K562 (cell line): Measurements from ENCODE around the gene NET1. TPM values are rescaled to one million over a fixed set of nuclear protein-coding genes. Genes with fewer than 3 reads are reported as not detected.

Experiments used
- ATAC-seq: fragments of 200-7000 bp; cut with Tn5 transposase; 3 replicates; pipeline ENCODE4 v1.9.1; 2020; ENCODE audit warnings: moderate library complexity
- BruUV-seq: library from RNA; stranded (reverse); fragments of 400-500 nt; replicated peaks from 2 replicates; lab custom pipeline; 2021; lab: Mats Ljungman, UMichigan
- CTCF ChIA-PET: fragments of 300-600 bp; formaldehyde crosslinking; extraction: SDS; loops from one replicate; lab custom pipeline; 2021; ENCODE audit warnings: low intra/inter-chr PET ratio; lab: Yijun Ruan, JAX
- POLR2A ChIA-PET: fragments of 300-600, 350-650 bp; sonication (Branson Sonifier 250); formaldehyde crosslinking; extraction: SDS; loops from one replicate; lab custom pipeline; 2021; ENCODE audit warnings: antibody characterized with exemption, inconsistent platforms; lab: Yijun Ruan, JAX
- DNase-seq, 4 experiments: peaks; one replicate each; pipeline versions ENCODE4 v3.0.0 to v3.0.0-alpha.2; 2011 to 2018; ENCODE audit warnings: low spot score in 3 of 4, mixed read lengths in 3 of 4; ENCODE audit errors: extremely low read depth in 1 of 4
- FAIRE-seq: peaks from 2 replicates; lab custom pipeline; 2011; peaks lifted over from hg19 to GRCh38; lab: Jason Lieb, UNC
- H2AFZ ChIP-seq: 2 replicates; pipeline ENCODE4 v1.6.0; 2011; ENCODE audit warnings: low read depth, low read length, control low read depth, inconsistent platforms
- H3K27ac ChIP-seq: fragments of 200-600 bp; 3 replicates; pipeline ENCODE4 v1.8.0; 2011; ENCODE audit warnings: low read depth, mild to moderate bottlenecking, control low read depth, inconsistent platforms, low read length, moderate library complexity, mixed read lengths; ENCODE audit errors: extremely low read depth
- H3K27me3 ChIP-seq, 2 experiments: fragments of 300-600 bp in 1 of 2; 2 replicates in 1 of 2; 3 replicates in 1 of 2; pipeline versions ENCODE4 v1.6.0 to v1.8.0; 2011; ENCODE audit warnings: inconsistent platforms in 2 of 2, low read length in 2 of 2, mild to moderate bottlenecking in 1 of 2, mixed read lengths in 1 of 2, moderate library complexity in 1 of 2; ENCODE audit not compliant: control insufficient read depth in 2 of 2, insufficient read depth in 2 of 2
- H3K36me3 ChIP-seq: fragments of 300-600 bp; 3 replicates; pipeline ENCODE4 v1.8.0; 2011; ENCODE audit warnings: mild to moderate bottlenecking, low read length, inconsistent platforms; ENCODE audit not compliant: control insufficient read depth, insufficient read depth
- H3K4me1 ChIP-seq, 2 experiments: fragments of 200-600 bp in 1 of 2; replicated peaks in 1 of 2; 2 replicates in 1 of 2; 3 replicates in 1 of 2; pipeline versions ENCODE4 v1.5.1 to v1.8.0; 2011; ENCODE audit warnings: inconsistent platforms in 2 of 2, low read length in 2 of 2, mild to moderate bottlenecking in 1 of 2, mixed read lengths in 1 of 2, moderate library complexity in 1 of 2; ENCODE audit not compliant: control insufficient read depth in 2 of 2, insufficient read depth in 2 of 2
- H3K4me2 ChIP-seq: 2 replicates; pipeline ENCODE4 v1.6.1; 2011; ENCODE audit warnings: low read length, control low read depth, inconsistent platforms, mixed read lengths; ENCODE audit not compliant: insufficient read depth
- H3K4me3 ChIP-seq: fragments of 200-600 bp; sonication (generic), shearing (Covaris generic); 2 replicates; pipeline ENCODE4 v1.5.1; 2016; ENCODE audit warnings: control low read depth, inconsistent platforms
- H3K79me2 ChIP-seq: fragments of 200-600 bp; 3 replicates; pipeline ENCODE4 v1.8.0; 2011; ENCODE audit warnings: low read length, inconsistent platforms; ENCODE audit not compliant: control insufficient read depth, insufficient read depth
- H3K9ac ChIP-seq, 2 experiments: 2 replicates each; pipeline versions ENCODE4 v1.6.0 to v1.6.1; 2011; ENCODE audit warnings: low read depth in 2 of 2, low read length in 2 of 2, control low read depth in 1 of 2, inconsistent platforms in 1 of 2, mild to moderate bottlenecking in 1 of 2, mixed read lengths in 1 of 2; ENCODE audit not compliant: insufficient read depth in 1 of 2
- H3K9me1 ChIP-seq: one replicate; pipeline ENCODE4 v1.6.0; 2011; ENCODE audit warnings: inconsistent platforms, mild to moderate bottlenecking, low read length, moderate library complexity; ENCODE audit not compliant: control insufficient read depth, insufficient read depth
- H3K9me3 ChIP-seq: replicated peaks from 2 replicates; pipeline ENCODE4 v1.5.1; 2011; ENCODE audit warnings: low read depth, low read length, inconsistent platforms; ENCODE audit not compliant: control insufficient read depth, insufficient read depth
- H4K20me1 ChIP-seq: replicated peaks from 2 replicates; pipeline ENCODE4 v1.6.1; 2011; ENCODE audit warnings: low read length, inconsistent platforms, mixed read lengths; ENCODE audit not compliant: control insufficient read depth, insufficient read depth
- EWSR1 ChIP-seq: fragments of 450-650 bp; IDR thresholded peaks from 2 replicates; pipeline ENCODE4 v1.6.1; 2018; ENCODE audit warnings: borderline replicate concordance, mild to moderate bottlenecking, low read depth, moderate library complexity; ENCODE audit not compliant: partially characterized antibody
- HNRNPK ChIP-seq: fragments of 200-400 bp; formaldehyde crosslinking; IDR thresholded peaks from one replicate; pipeline ENCODE4 v1.6.1; 2018; ENCODE audit warnings: mild to moderate bottlenecking, low read depth, low read length; ENCODE audit not compliant: poor library complexity, severe bottlenecking
- KLF10 ChIP-seq: fragments of 250-450 bp; sonication (Bioruptor Pico); IDR thresholded peaks from 2 replicates; pipeline ENCODE4 v1.6.1; 2021; ENCODE audit warnings: matching md5 sums
- MBD1 ChIP-seq: fragments of 250-450 bp; sonication (Bioruptor Pico); IDR thresholded peaks from 2 replicates; pipeline ENCODE4 v1.8.0; 2022; ENCODE audit warnings: inconsistent platforms
- MCM5 ChIP-seq: fragments of 450-650 bp; IDR thresholded peaks from 2 replicates; pipeline ENCODE4 v1.6.1; 2016; ENCODE audit warnings: low read depth
- MYNN ChIP-seq, 2 experiments: sonication (generic); formaldehyde crosslinking in 1 of 2; IDR thresholded peaks; 2 replicates each; pipeline versions ENCODE4 v1.5.0 to v1.6.1; 2016 to 2020; ENCODE audit warnings: antibody characterized with exemption in 1 of 2, missing genetic modification reagents in 1 of 2
- NFIC ChIP-seq: fragments of 450-650 bp; IDR thresholded peaks from 2 replicates; pipeline ENCODE4 v1.6.1; 2017; ENCODE audit warnings: mild to moderate bottlenecking, inconsistent platforms
- NR3C1 ChIP-seq: sonication (generic); formaldehyde crosslinking; IDR thresholded peaks from 2 replicates; pipeline ENCODE4 v1.8.1; 2022; ENCODE audit warnings: missing genetic modification reagents
- PCBP1 ChIP-seq: fragments of 200-400 bp; formaldehyde crosslinking; IDR thresholded peaks from 2 replicates; pipeline ENCODE4 v1.6.1; 2018; ENCODE audit warnings: mild to moderate bottlenecking, low read depth, low read length; ENCODE audit not compliant: poor library complexity, severe bottlenecking
- PPARD ChIP-seq: fragments of 250-450 bp; sonication (Bioruptor Pico); IDR thresholded peaks from 2 replicates; pipeline ENCODE4 v1.8.0; 2022; ENCODE audit warnings: inconsistent platforms, mild to moderate bottlenecking, moderate library complexity
- SNIP1 ChIP-seq: fragments of 450-650 bp; IDR thresholded peaks from 2 replicates; pipeline ENCODE4 v1.7.1; 2017; ENCODE audit warnings: low read depth, mild to moderate bottlenecking
- SP1 ChIP-seq: sonication (generic); formaldehyde crosslinking; IDR thresholded peaks from 2 replicates; pipeline ENCODE4 v1.8.1; 2022; ENCODE audit warnings: mild to moderate bottlenecking, missing genetic modification reagents
- TEAD2 ChIP-seq: fragments of 450-650 bp; IDR thresholded peaks from 2 replicates; pipeline ENCODE4 v1.6.1; 2016; ENCODE audit warnings: missing genetic modification characterization, control low read depth, missing compliant biosample characterization
- WGBS: fragments of 100-300 bp; shearing (Covaris generic); methylation state at CpG from one replicate; pipeline ENCODE4 v1.1.6; 2016; ENCODE audit warnings: low coverage, mixed read lengths; ENCODE audit not compliant: insufficient coverage; ENCODE audit errors: missing lambda C conversion rate; 5-methylcytosine and 5-hydroxymethylcytosine counted together
- in situ Hi-C: fragments of 300-500 bp; cut with MboI; formaldehyde crosslinking; loops from 4 replicates; pipeline ENCODE4 v1.15.0; 2018; ENCODE audit warnings: inconsistent platforms, mixed read lengths
- intact Hi-C: fragments of 100-400 bp; cut with micrococcal nuclease; formaldehyde crosslinking; loops from 2 replicates; pipeline ENCODE4 v1.14.2; 2022
- polyA plus RNA-seq, 8 experiments: library from polyadenylated mRNA; depleted of rRNA in 4 of 8; stranded (reverse) in 5 of 8; unstranded in 3 of 8; fragments of >200 nt; fragmentation: Nextera tagmentation in 2 of 8; fragmentation: Illumina TruSeq in 1 of 8; extraction: Ambion mirVana in 2 of 8; extraction: Trizol in 1 of 8; gene quantifications; 2 replicates each; pipeline versions ENCODE4 v1.2.1 to v1.2.3, GENCODE V29; 2011 to 2014; ENCODE audit warnings: inconsistent platforms in 1 of 8, missing spikeins in 1 of 8
- total RNA-seq, 7 experiments: library from RNA; depleted of rRNA in 6 of 7; stranded (reverse); fragments of >200 nt in 6 of 7; fragmentation: Illumina TruSeq in 2 of 7; extraction: Trizol in 2 of 7; gene quantifications; 2 replicates each; pipeline versions ENCODE4 v1.2.1 to v1.2.3, GENCODE V29; 2011 to 2021; ENCODE audit warnings: low replicate concordance in 1 of 7
- TF ChIP-seq, protein P1 (sequence below): conservative IDR thresholded peaks from 2 replicates; pipeline ENCODE4 v1.6.1; 2011; ENCODE audit warnings: low read depth, mild to moderate bottlenecking, low read length; ENCODE audit not compliant: control insufficient read depth
- TF ChIP-seq, protein P2 (sequence below): fragments of 250-450 bp; sonication (Bioruptor Pico); IDR thresholded peaks from 2 replicates; pipeline ENCODE4 v1.4.0; 2020

Gene NET1
- total and polyA plus RNA-seq, 9 of the 15 experiments (the other 6 are each of a cell fraction or from before 2014, with no cell fraction given): 47.4 to 258 (median 106) TPM

DNA sequence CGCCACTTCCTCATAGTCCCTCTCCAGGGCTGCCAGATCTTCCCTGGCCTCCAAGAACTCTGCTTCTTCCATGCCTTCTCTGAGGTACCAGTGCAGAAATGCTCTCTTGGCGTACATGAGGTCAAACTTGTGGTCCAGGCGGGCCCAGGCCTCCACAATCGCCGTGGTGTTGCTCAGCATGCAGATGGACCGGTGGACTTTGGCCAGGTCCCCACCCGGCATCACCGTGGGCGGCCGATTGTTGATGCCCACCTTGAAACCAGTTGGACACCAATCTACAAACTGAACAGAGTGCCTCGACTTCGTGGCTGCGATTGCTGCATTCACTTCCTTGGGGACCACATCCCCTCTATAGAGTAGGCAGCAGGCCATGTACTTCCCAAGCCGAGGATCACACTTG lies 18.8 kb upstream of the NET1 start:
- POLR2A ChIA-PET: no interaction called here
- no peaks in the 10 kb centered on the region for H3K27me3 ChIP-seq
- TF ChIP-seq PCBP1 (no peak), MYNN (IDR thresholded peaks at IDR 0.05) (no peak), MYNN (CRISPR knock-in tag; IDR thresholded peaks at IDR 0.05) (no peak), MBD1 (CRISPR knock-in tag) (no peak), SNIP1 (no peak), NFIC (no peak), PPARD (no peak), EWSR1 (no peak), SP1 (CRISPR knock-in tag) (no peak), MCM5 (no peak), NR3C1 (CRISPR knock-in tag) (no peak), KLF10 (CRISPR knock-in tag) (no peak), TEAD2 (tag) (no peak), HNRNPK (no peak)
- TF ChIP-seq, protein P1, sequence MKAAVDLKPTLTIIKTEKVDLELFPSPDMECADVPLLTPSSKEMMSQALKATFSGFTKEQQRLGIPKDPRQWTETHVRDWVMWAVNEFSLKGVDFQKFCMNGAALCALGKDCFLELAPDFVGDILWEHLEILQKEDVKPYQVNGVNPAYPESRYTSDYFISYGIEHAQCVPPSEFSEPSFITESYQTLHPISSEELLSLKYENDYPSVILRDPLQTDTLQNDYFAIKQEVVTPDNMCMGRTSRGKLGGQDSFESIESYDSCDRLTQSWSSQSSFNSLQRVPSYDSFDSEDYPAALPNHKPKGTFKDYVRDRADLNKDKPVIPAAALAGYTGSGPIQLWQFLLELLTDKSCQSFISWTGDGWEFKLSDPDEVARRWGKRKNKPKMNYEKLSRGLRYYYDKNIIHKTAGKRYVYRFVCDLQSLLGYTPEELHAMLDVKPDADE: no peak
- TF ChIP-seq, protein P2, sequence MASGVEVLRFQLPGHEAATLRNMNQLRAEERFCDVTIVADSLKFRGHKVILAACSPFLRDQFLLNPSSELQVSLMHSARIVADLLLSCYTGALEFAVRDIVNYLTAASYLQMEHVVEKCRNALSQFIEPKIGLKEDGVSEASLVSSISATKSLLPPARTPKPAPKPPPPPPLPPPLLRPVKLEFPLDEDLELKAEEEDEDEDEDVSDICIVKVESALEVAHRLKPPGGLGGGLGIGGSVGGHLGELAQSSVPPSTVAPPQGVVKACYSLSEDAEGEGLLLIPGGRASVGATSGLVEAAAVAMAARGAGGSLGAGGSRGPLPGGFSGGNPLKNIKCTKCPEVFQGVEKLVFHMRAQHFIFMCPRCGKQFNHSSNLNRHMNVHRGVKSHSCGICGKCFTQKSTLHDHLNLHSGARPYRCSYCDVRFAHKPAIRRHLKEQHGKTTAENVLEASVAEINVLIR (CRISPR knock-in tag): no peak
- TF ChIP-seq, all 486 proteins: peak for 0
- H4K20me1 ChIP-seq: no peaks in the 10 kb centered on the region
- no peak overlapping the region for H3K4me3 ChIP-seq
- FAIRE-seq (no peak), DNase-seq (no peak), ATAC-seq (no peak)
- CTCF ChIA-PET: no interaction called here
- H3K9me3 ChIP-seq: peaks cover 2% of the 10 kb centered on the region
- WGBS: 70% methylated on average over 14 of the region's 14 CpGs
- in situ Hi-C loops: no loop called here
- no peaks in the 10 kb centered on the region for H3K4me1 ChIP-seq
- H3K4me2 ChIP-seq: no peak overlapping the region
- BruUV-seq: no TSS peak
- no peaks in the 10 kb centered on the region for H3K36me3 ChIP-seq
- H3K79me2 ChIP-seq: no peaks in the 10 kb centered on the region
- no peak overlapping the region for H3K27ac ChIP-seq
- H3K9ac ChIP-seq: no peak overlapping the region
- intact Hi-C loops: no loop called here
- no peak overlapping the region for H2AFZ ChIP-seq
- no peaks in the 10 kb centered on the region for H3K9me1 ChIP-seq
